A673 (cell line): Measurements from ENCODE around the gene MSL3. TPM values are rescaled to one million over a fixed set of nuclear protein-coding genes. Genes with fewer than 3 reads are reported as not detected.

Experiments
- BruUV-seq: library from RNA; stranded (reverse); fragments of 400-500 nt; replicated peaks from 2 replicates; lab custom pipeline; 2021; lab: Mats Ljungman, UMichigan
- CTCF ChIA-PET: fragments of 300-600 bp; sonication (Branson Sonifier 250); formaldehyde crosslinking; loops from one replicate; lab custom pipeline; 2022; ENCODE audit warnings: antibody characterized with exemption; lab: Charles Lee
- POLR2A ChIA-PET: fragments of 300-600 bp; sonication (Branson Sonifier 250); formaldehyde crosslinking; loops from one replicate; lab custom pipeline; 2022; ENCODE audit warnings: antibody characterized with exemption; ENCODE audit not compliant: low non-redundant PET; lab: Charles Lee
- DNase-seq: peaks from one replicate; pipeline ENCODE4 v3.0.0-alpha.2; 2015; ENCODE audit warnings: low spot score
- H3K27ac ChIP-seq: fragments of 200-600 bp; sonication (generic); 2 replicates; pipeline ENCODE4 v1.5.1; 2016; ENCODE audit warnings: mixed run types, low read depth, mild to moderate bottlenecking, mixed read lengths, antibody characterized with exemption, low read length; ENCODE audit not compliant: poor library complexity, severe bottlenecking
- H3K27me3 ChIP-seq: fragments of 200-600 bp; sonication (generic); replicated peaks from 2 replicates; pipeline ENCODE4 v1.6.1; 2017; ENCODE audit warnings: mixed run types, low read depth, mild to moderate bottlenecking, mixed read lengths, antibody characterized with exemption, low read length; ENCODE audit not compliant: insufficient read depth, poor library complexity
- H3K36me3 ChIP-seq: fragments of 200-600 bp; sonication (generic); 2 replicates; pipeline ENCODE4 v1.6.1; 2016; ENCODE audit warnings: mixed run types, mild to moderate bottlenecking, mixed read lengths, antibody characterized with exemption, low read length; ENCODE audit not compliant: insufficient read depth, poor library complexity, severe bottlenecking
- H3K4me1 ChIP-seq: fragments of 200-600 bp; sonication (generic); 2 replicates; pipeline ENCODE4 v1.6.1; 2017; ENCODE audit warnings: mixed run types, mild to moderate bottlenecking, mixed read lengths, antibody characterized with exemption, low read length; ENCODE audit not compliant: insufficient read depth, poor library complexity, severe bottlenecking
- H3K4me3 ChIP-seq: fragments of 200-600 bp; sonication (generic); 2 replicates; pipeline ENCODE4 v1.5.1; 2016; ENCODE audit warnings: low read depth, mixed run types, mild to moderate bottlenecking, mixed read lengths, low read length; ENCODE audit not compliant: poor library complexity, severe bottlenecking
- H3K9me3 ChIP-seq: fragments of 200-600 bp; sonication (generic); 2 replicates; pipeline ENCODE4 v1.6.1; 2016; ENCODE audit warnings: mixed run types, low read depth, mild to moderate bottlenecking, mixed read lengths, antibody characterized with exemption, low read length; ENCODE audit not compliant: poor library complexity, severe bottlenecking
- EZH2 ChIP-seq: fragments of 200-600 bp; sonication (generic); IDR thresholded peaks from 2 replicates; pipeline ENCODE4 v1.6.1; 2017; ENCODE audit warnings: borderline replicate concordance, low read depth, mild to moderate bottlenecking, mixed read lengths, antibody characterized with exemption, low read length; ENCODE audit not compliant: poor library complexity, severe bottlenecking
- intact Hi-C: fragments of 100-400 bp; cut with micrococcal nuclease; formaldehyde crosslinking; loops from one replicate; pipeline ENCODE4 v1.10.0; 2022; ENCODE audit not compliant: unreplicated experiment
- total RNA-seq: library from RNA; stranded (reverse); gene quantifications from 2 replicates; pipeline ENCODE4 v1.2.3, GENCODE V29; 2021
- TF ChIP-seq, protein P1 (sequence below): fragments of 300-800, 200-600 bp; sonication (generic); conservative IDR thresholded peaks from 2 replicates; pipeline ENCODE4 v1.5.1; 2017; ENCODE audit warnings: low read depth, mild to moderate bottlenecking, antibody characterized with exemption, low read length, moderate library complexity, mixed read lengths

Gene MSL3
- total RNA-seq, 1 experiment from 2014 or later, result 15.8 TPM

DNA sequence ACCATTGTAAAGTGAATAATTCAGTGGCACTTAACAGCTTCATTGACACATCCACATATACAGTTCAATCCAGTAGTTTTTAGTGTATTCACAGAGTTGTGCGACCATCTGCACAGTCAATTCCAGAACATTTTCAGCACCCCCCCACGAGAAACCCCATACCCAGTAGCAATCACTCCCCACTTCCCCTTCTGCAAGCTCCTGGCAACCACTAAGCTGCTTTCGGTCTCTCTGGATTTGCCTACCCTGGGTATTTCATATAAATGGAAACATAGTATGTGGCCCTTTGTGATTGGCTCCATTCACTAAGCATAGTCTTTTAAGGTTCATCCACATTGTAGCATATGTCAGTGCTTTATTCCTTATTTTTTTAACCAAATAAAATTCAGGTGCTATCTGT, 10.0 kb downstream of the MSL3 start:
- no TSS peak for BruUV-seq
- intact Hi-C loops, result no loop called here
- Histone ChIP-seq H3K36me3 (peaks cover 7% of the 10 kb centered on the region), H3K27ac (no peak overlapping the region), H3K27me3 (no peaks in the 10 kb centered on the region), H3K4me3 (no peak overlapping the region), H3K9me3 (no peaks in the 10 kb centered on the region), H3K4me1 (no peaks in the 10 kb centered on the region)
- CTCF ChIA-PET, result no interaction called here
- no peak for TF ChIP-seq EZH2
- TF ChIP-seq, protein P1, sequence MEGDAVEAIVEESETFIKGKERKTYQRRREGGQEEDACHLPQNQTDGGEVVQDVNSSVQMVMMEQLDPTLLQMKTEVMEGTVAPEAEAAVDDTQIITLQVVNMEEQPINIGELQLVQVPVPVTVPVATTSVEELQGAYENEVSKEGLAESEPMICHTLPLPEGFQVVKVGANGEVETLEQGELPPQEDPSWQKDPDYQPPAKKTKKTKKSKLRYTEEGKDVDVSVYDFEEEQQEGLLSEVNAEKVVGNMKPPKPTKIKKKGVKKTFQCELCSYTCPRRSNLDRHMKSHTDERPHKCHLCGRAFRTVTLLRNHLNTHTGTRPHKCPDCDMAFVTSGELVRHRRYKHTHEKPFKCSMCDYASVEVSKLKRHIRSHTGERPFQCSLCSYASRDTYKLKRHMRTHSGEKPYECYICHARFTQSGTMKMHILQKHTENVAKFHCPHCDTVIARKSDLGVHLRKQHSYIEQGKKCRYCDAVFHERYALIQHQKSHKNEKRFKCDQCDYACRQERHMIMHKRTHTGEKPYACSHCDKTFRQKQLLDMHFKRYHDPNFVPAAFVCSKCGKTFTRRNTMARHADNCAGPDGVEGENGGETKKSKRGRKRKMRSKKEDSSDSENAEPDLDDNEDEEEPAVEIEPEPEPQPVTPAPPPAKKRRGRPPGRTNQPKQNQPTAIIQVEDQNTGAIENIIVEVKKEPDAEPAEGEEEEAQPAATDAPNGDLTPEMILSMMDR, result no peak
- DNase-seq, result no peak
- POLR2A ChIA-PET, result no interaction called here

DNA sequence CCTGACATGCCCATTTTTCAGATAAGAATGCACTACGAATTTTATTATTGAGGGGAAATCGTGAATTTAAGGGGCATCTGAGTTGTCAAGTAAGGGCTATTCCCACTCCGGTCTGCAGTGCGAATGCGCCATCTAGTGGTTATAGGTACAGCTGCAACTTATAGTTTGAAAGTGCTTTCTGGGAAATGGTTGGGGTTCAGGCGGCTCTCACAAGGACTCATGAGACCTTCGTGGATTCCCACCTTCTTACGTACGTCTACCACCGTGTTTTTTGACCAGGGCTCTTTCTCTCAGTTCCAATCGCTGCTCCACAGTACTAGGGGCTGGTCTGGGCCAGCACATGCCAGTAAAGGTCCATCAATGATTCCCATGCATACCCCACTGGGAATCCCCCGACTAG, 12.3 kb downstream of the MSL3 start:
- Histone ChIP-seq H3K4me3 (no peak overlapping the region), H3K27me3 (no peaks in the 10 kb centered on the region), H3K4me1 (no peaks in the 10 kb centered on the region), H3K27ac (no peak overlapping the region), H3K36me3 (no peaks in the 10 kb centered on the region), H3K9me3 (no peaks in the 10 kb centered on the region)
- no TSS peak for BruUV-seq
- POLR2A ChIA-PET, result no interaction called here
- TF ChIP-seq, protein P1, result peak; percentile 90
- no peak for TF ChIP-seq EZH2
- CTCF ChIA-PET, result interaction anchor here (0.7 kb wide), 1 partner anchor 306 kb away, joined by 4 read pairs; no protein-coding TSS in a partner anchor
- DNase-seq, result peak; percentile 68
- intact Hi-C loops, result loop anchor here (1.0 to 5.0 kb wide), 3 partner anchors 237 to 628 kb away; no protein-coding TSS in a partner anchor

- TF ChIP-seq, protein P1, result no peak
- TF ChIP-seq EZH2, result no peak
- intact Hi-C loops, result no loop called here
- DNase-seq, result no peak
- no peak overlapping the region for H3K27ac ChIP-seq
- no peaks in the 10 kb centered on the region for H3K9me3 ChIP-seq
- ChIA-PET POLR2A (no interaction called here), CTCF (no interaction called here)
- H3K4me3 ChIP-seq, result no peak overlapping the region
- no peaks in the 10 kb centered on the region for H3K4me1 ChIP-seq
- no peaks in the 10 kb centered on the region for H3K36me3 ChIP-seq
- BruUV-seq, result no TSS peak
- no peaks in the 10 kb centered on the region for H3K27me3 ChIP-seq
These were observed 20.2 kb downstream of the MSL3 start for GRCh38 chrX:11778230-11778629.
